OCI-LY3 (cell line): ENCODE results near the gene NPAT.

ENCODE experiments used
- H2AFZ ChIP-seq: fragments of 200-600, 300-600 bp; shearing (Covaris generic); 2 replicates; pipeline ENCODE4 v1.6.0; 2014; ENCODE audit warnings: antibody characterized with exemption, low read depth, low read length
- H3K27ac ChIP-seq: fragments of 200-600, 300-600 bp; sonication (generic); 2 replicates; pipeline ENCODE4 v1.5.1; 2014; ENCODE audit warnings: mild to moderate bottlenecking, low read length, moderate library complexity, mixed read lengths
- H3K27me3 ChIP-seq: fragments of 200-600, 300-600 bp; sonication (generic); 2 replicates; pipeline ENCODE4 v1.6.1; 2014; ENCODE audit warnings: low read depth, low read length, mixed read lengths
- H3K36me3 ChIP-seq: fragments of 200-600, 300-600 bp; sonication (generic); replicated peaks from 2 replicates; pipeline ENCODE3; 2014; ENCODE audit warnings: low read depth, low read length, mixed read lengths
- H3K4me1 ChIP-seq: fragments of 300-600, 200-600 bp; sonication (generic); 2 replicates; pipeline ENCODE4 v1.6.1; 2014; ENCODE audit warnings: low read length, mixed read lengths
- H3K4me2 ChIP-seq: fragments of 200-600, 300-600 bp; sonication (generic); 2 replicates; pipeline ENCODE4 v1.6.1; 2014; ENCODE audit warnings: low read length, mixed read lengths
- H3K4me3 ChIP-seq: fragments of 300-600, 200-600 bp; sonication (generic); 2 replicates; pipeline ENCODE4 v1.5.1; 2014; ENCODE audit warnings: antibody characterized with exemption, mild to moderate bottlenecking, low read length, moderate library complexity
- H3K79me2 ChIP-seq: fragments of 300-600, 200-600 bp; shearing (Covaris generic); 2 replicates; pipeline ENCODE4 v1.6.1; 2014; ENCODE audit warnings: mild to moderate bottlenecking, low read length, mixed read lengths
- H3K9ac ChIP-seq: fragments of 300-600, 200-600 bp; shearing (Covaris generic); 2 replicates; pipeline ENCODE4 v1.6.0; 2014; ENCODE audit warnings: mild to moderate bottlenecking, low read length, moderate library complexity
- H3K9me3 ChIP-seq: fragments of 200-600, 300-600 bp; shearing (Covaris generic); 2 replicates; pipeline ENCODE4 v1.6.1; 2014; ENCODE audit warnings: low read length, mixed read lengths; ENCODE audit not compliant: insufficient read depth
- H4K20me1 ChIP-seq: fragments of 200-600, 300-600 bp; sonication (generic); 2 replicates; pipeline ENCODE4 v1.6.1; 2016; ENCODE audit warnings: low read length, mixed read lengths; ENCODE audit not compliant: insufficient read depth
- EZH2phosphoT487 ChIP-seq: fragments of 200-600 bp; shearing (Covaris generic); IDR thresholded peaks from 2 replicates; pipeline ENCODE4 v1.6.1; 2018; ENCODE audit warnings: antibody characterized with exemption, mixed run types, low read depth
- TF ChIP-seq, protein P1 (sequence below): fragments of 200-600, 300-600 bp; sonication (generic); IDR thresholded peaks from 2 replicates; pipeline ENCODE4 v1.5.1; 2014; ENCODE audit warnings: antibody characterized with exemption, low read length, low read depth

Gene NPAT

DNA sequence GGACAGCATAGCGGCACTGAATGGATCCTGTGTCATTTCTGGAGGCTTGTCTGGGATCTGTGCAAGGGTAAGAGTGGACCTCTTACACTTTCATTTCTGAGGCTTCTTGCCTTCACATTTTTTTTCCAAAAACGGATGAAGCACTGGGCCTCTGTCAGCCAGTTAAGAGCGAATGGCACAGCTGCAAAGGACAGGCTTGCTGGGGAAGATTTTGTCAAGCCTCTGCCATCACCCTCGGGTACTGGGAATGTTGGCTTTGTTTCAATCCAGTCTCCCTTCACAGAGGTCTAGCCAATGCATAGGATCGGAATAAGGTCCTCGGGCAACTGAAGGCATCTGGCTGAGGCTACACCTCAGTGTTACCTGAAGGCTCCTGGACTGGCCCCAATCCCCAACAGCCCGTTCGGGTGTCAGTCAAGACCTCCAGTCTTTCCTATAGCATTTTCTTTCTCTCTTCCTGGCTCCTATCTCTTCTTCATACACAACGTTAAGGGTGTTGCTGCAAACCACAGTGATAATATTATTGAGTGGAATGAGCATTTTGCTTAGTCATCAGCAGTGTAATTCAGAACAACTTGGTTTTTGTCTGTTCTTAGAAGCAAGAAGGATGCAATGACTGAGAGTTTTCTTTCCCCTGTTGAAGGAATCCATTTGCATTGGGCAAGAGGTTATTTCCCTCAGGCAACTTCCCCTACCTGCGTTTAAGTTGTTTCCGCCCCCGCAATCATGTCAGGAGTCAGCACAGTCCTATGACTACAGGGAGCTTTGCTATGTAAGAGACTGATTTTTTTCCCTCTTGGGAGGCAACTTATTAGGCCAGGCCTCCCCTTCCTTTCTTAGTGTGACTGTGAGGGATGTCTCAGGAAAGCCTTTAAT, 22.8 kb downstream of the NPAT start:
- H3K27ac ChIP-seq, result peak overlapping the region; percentile 69
- peak overlapping the region; percentile 67 for H3K4me2 ChIP-seq
- H3K4me1 ChIP-seq, result peaks cover 56% of the 10 kb centered on the region
- H3K9ac ChIP-seq, result peak overlapping the region; percentile 24; the same call in 1 of the 2 replicates
- 0 out of 2 replicates have a peak overlapping the region, but pooled peaks have one; percentile 23 for H3K4me3 ChIP-seq
- peaks cover 78% of the 10 kb centered on the region for H3K79me2 ChIP-seq
- peaks cover 6% of the 10 kb centered on the region; the same call in 1 of the 2 replicates for H3K9me3 ChIP-seq
- TF ChIP-seq, protein P1, sequence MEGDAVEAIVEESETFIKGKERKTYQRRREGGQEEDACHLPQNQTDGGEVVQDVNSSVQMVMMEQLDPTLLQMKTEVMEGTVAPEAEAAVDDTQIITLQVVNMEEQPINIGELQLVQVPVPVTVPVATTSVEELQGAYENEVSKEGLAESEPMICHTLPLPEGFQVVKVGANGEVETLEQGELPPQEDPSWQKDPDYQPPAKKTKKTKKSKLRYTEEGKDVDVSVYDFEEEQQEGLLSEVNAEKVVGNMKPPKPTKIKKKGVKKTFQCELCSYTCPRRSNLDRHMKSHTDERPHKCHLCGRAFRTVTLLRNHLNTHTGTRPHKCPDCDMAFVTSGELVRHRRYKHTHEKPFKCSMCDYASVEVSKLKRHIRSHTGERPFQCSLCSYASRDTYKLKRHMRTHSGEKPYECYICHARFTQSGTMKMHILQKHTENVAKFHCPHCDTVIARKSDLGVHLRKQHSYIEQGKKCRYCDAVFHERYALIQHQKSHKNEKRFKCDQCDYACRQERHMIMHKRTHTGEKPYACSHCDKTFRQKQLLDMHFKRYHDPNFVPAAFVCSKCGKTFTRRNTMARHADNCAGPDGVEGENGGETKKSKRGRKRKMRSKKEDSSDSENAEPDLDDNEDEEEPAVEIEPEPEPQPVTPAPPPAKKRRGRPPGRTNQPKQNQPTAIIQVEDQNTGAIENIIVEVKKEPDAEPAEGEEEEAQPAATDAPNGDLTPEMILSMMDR, result no peak
- no peak for TF ChIP-seq EZH2phosphoT487
- H2AFZ ChIP-seq, result no peak overlapping the region
- H4K20me1 ChIP-seq, result peaks cover 62% of the 10 kb centered on the region
- no peaks in the 10 kb centered on the region for H3K27me3 ChIP-seq
- H3K36me3 ChIP-seq, result peaks cover 56% of the 10 kb centered on the region

DNA sequence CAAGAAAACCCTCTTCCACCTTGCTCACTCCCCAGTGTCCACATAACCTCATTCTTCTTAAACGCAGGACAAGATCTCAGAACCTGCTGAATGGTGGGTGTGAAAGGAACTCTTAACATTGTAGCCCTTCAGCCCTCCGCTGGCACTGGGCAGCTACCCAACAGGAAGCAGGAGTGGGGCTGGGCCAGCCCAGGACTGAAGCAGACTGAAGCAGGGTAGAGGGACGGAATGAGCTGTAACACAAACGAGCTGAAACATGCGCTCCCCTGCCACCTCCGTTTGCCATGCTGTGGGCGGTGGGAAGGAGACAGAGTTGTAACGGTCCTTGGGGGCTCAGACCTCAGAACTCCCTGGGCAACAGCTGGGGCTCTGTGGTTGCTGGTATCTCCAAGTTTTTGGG, 23.6 kb downstream of the NPAT start:
- Histone ChIP-seq H3K27ac (no peak overlapping the region), H3K4me1 (peaks cover 55% of the 10 kb centered on the region), H3K4me2 (no peak overlapping the region), H3K9me3 (no peaks in the 10 kb centered on the region; the same call in 1 of the 2 replicates), H4K20me1 (peaks cover 62% of the 10 kb centered on the region), H3K4me3 (no peak overlapping the region), H3K36me3 (peaks cover 48% of the 10 kb centered on the region), H2AFZ (no peak overlapping the region), H3K27me3 (no peaks in the 10 kb centered on the region), H3K9ac (no peak overlapping the region), H3K79me2 (peaks cover 71% of the 10 kb centered on the region)
- no peak for TF ChIP-seq EZH2phosphoT487
- TF ChIP-seq, protein P1, result no peak

DNA sequence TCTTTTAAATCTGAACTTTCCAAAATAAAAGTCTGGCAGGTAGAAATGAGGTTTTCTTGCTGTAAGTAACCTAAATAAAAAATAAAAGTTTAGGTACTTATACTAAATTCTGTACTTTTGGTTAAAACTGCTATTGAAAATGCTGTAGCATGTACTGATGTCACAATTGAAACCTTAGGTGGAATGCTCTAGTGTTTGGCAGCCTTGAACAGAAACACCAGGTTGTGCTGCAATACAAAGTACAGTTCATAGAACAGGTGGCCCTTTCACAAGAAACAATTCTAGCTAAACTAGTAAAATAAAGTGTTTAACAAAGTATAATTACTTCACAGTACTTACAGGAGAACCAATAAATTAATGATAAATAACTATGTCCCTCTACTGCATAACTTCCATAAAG, 25.1 kb downstream of the NPAT start:
- no peak overlapping the region for H3K9ac ChIP-seq
- H3K4me2 ChIP-seq, result peak overlapping the region; percentile 64
- H3K4me3 ChIP-seq, result peak overlapping the region; percentile 29; the same call in 1 of the 2 replicates
- no peak for TF ChIP-seq EZH2phosphoT487
- TF ChIP-seq, protein P1, result no peak
- peaks cover 34% of the 10 kb centered on the region for H3K36me3 ChIP-seq
- no peaks in the 10 kb centered on the region for H3K9me3 ChIP-seq
- H3K79me2 ChIP-seq, result peaks cover 65% of the 10 kb centered on the region
- H3K27me3 ChIP-seq, result no peaks in the 10 kb centered on the region
- peaks cover 55% of the 10 kb centered on the region for H4K20me1 ChIP-seq
- peak overlapping the region; percentile 41 for H3K27ac ChIP-seq
- H3K4me1 ChIP-seq, result peaks cover 44% of the 10 kb centered on the region
- H2AFZ ChIP-seq, result no peak overlapping the region

DNA sequence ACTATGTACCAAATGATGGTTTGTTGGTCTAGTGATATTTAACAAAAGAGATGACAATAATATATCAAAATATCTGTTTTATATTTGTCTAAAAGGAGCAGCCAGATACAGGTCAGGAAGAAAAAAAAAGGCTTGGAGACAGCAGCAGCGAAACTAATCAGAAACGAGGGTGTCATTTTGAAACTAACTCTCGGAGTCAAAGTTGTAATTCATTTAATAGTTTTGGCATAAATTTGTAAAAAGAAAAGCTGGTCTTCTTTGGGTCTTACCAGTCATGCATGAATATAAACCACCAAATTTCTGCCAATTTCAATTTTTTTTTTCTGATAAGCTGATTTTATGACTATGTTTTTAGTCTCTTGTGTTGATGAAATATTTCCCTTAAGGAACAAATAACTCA, 25.5 kb downstream of the NPAT start:
- Histone ChIP-seq H3K27me3 (no peaks in the 10 kb centered on the region), H3K36me3 (peaks cover 34% of the 10 kb centered on the region)

More for the DNA sequence above, 25.5 kb downstream of the NPAT start:
- peaks cover 61% of the 10 kb centered on the region for H3K79me2 ChIP-seq
- peak overlapping the region; percentile 29; the same call in 1 of the 2 replicates for H3K4me3 ChIP-seq
- peaks cover 52% of the 10 kb centered on the region for H4K20me1 ChIP-seq
- peaks cover 44% of the 10 kb centered on the region for H3K4me1 ChIP-seq
- no peaks in the 10 kb centered on the region for H3K9me3 ChIP-seq
- peak overlapping the region; percentile 41 for H3K27ac ChIP-seq
- H2AFZ ChIP-seq, result no peak overlapping the region
- H3K9ac ChIP-seq, result no peak overlapping the region
- H3K4me2 ChIP-seq, result peak overlapping the region; percentile 64
- TF ChIP-seq EZH2phosphoT487, result no peak
- TF ChIP-seq, protein P1, result no peak
